Neural cell (in vitro differentiated cells): ENCODE results near the gene THADA. TPM values are rescaled to one million over a fixed set of nuclear protein-coding genes. Genes with fewer than 3 reads are reported as not detected.

Experiments
- H2AFZ ChIP-seq: fragments of 200-600, 300-800 bp; sonication (generic), shearing (Covaris generic); 2 replicates; pipeline ENCODE4 v1.6.0; 2014; ENCODE audit warnings: low read depth, mild to moderate bottlenecking, antibody characterized with exemption, low read length, moderate library complexity
- H3F3A ChIP-seq: fragments of 200-600 bp; shearing (Covaris generic); 2 replicates; pipeline ENCODE4 v1.6.1; 2016; ENCODE audit warnings: mild to moderate bottlenecking, moderate library complexity, mixed read lengths, antibody characterized with exemption, low read length; ENCODE audit not compliant: insufficient read depth, poor library complexity, severe bottlenecking
- H3K27ac ChIP-seq: fragments of 200-600, 300-800 bp; sonication (generic), shearing (Covaris generic); 2 replicates; pipeline ENCODE4 v1.5.1; 2014; ENCODE audit warnings: mild to moderate bottlenecking, low read length, moderate library complexity
- H3K27me3 ChIP-seq: fragments of 300-800, 200-600 bp; sonication (generic), shearing (Covaris generic); 2 replicates; pipeline ENCODE4 v1.6.0; 2014; ENCODE audit warnings: mild to moderate bottlenecking, low read depth, low read length, moderate library complexity; ENCODE audit not compliant: insufficient read depth
- H3K36me3 ChIP-seq: fragments of 300-800, 200-600 bp; sonication (generic), shearing (Covaris generic); 2 replicates; pipeline ENCODE4 v1.5.1; 2014; ENCODE audit warnings: mild to moderate bottlenecking, antibody characterized with exemption, low read length, moderate library complexity; ENCODE audit not compliant: insufficient read depth
- H3K4me2 ChIP-seq: fragments of 300-800, 200-600 bp; sonication (generic), shearing (Covaris generic); 2 replicates; pipeline ENCODE4 v1.6.0; 2014; ENCODE audit warnings: mild to moderate bottlenecking, low read length
- H3K4me3 ChIP-seq: fragments of 300-800, 200-600 bp; sonication (generic), shearing (Covaris generic); 2 replicates; pipeline ENCODE4 v1.5.1; 2014; ENCODE audit warnings: mild to moderate bottlenecking, low read length, moderate library complexity
- H3K79me2 ChIP-seq: fragments of 200-600 bp; shearing (Covaris generic); replicated peaks from 2 replicates; pipeline ENCODE4 v1.6.0; 2014; ENCODE audit warnings: mild to moderate bottlenecking, low read length, moderate library complexity; ENCODE audit not compliant: insufficient read depth
- H3K9ac ChIP-seq: fragments of 300-800, 200-600 bp; sonication (generic), shearing (Covaris generic); 2 replicates; pipeline ENCODE4 v1.6.1; 2016; ENCODE audit warnings: mild to moderate bottlenecking, low read length, mixed read lengths
- H3K9me2 ChIP-seq: fragments of 200-600 bp; shearing (Covaris generic); 2 replicates; pipeline ENCODE4 v1.6.1; 2016; ENCODE audit warnings: mild to moderate bottlenecking, low read length, mixed read lengths; ENCODE audit not compliant: insufficient read depth
- H3K9me3 ChIP-seq: fragments of 200-600, 300-800 bp; sonication (generic), shearing (Covaris generic); 2 replicates; pipeline ENCODE4 v1.6.1; 2016; ENCODE audit warnings: mild to moderate bottlenecking, mixed run types, low read length, moderate library complexity, mixed read lengths
- H4K20me1 ChIP-seq: fragments of 200-600 bp; shearing (Covaris generic); 2 replicates; pipeline ENCODE4 v1.6.1; 2016; ENCODE audit warnings: mild to moderate bottlenecking, mixed run types; ENCODE audit not compliant: insufficient read depth
- CTCF ChIP-seq: fragments of 450-650 bp; IDR thresholded peaks from 2 replicates; pipeline ENCODE4 v1.5.1; 2014; ENCODE audit warnings: antibody characterized with exemption, mild to moderate bottlenecking, moderate library complexity; ENCODE audit not compliant: poor library complexity, severe bottlenecking
- EP300 ChIP-seq: fragments of 450-650 bp; conservative IDR thresholded peaks from 2 replicates; pipeline ENCODE4 v1.6.1; 2014; ENCODE audit warnings: antibody characterized with exemption, mild to moderate bottlenecking, moderate library complexity; ENCODE audit not compliant: poor library complexity, severe bottlenecking
- EZH2 ChIP-seq: fragments of 200-600, 300-800 bp; shearing (Covaris generic), sonication (generic); IDR thresholded peaks from 2 replicates; pipeline ENCODE4 v1.6.1; 2014; ENCODE audit warnings: antibody characterized with exemption, low read length, borderline replicate concordance, mild to moderate bottlenecking; ENCODE audit not compliant: insufficient read depth, poor library complexity, severe bottlenecking
- MXI1 ChIP-seq: fragments of 450-650 bp; conservative IDR thresholded peaks from 2 replicates; pipeline ENCODE4 v1.6.1; 2014; ENCODE audit warnings: antibody characterized with exemption, mild to moderate bottlenecking; ENCODE audit not compliant: poor library complexity, severe bottlenecking
- POLR2AphosphoS5 ChIP-seq: IDR thresholded peaks from 2 replicates; pipeline ENCODE4 v1.6.1; 2012
- RAD21 ChIP-seq: fragments of 450-650 bp; conservative IDR thresholded peaks from 2 replicates; pipeline ENCODE4 v1.6.1; 2014; ENCODE audit warnings: antibody characterized with exemption, mild to moderate bottlenecking, moderate library complexity
- REST ChIP-seq: IDR thresholded peaks from 2 replicates; pipeline ENCODE4 v1.6.1; 2012; ENCODE audit warnings: borderline replicate concordance
- SMC3 ChIP-seq: fragments of 450-650 bp; conservative IDR thresholded peaks from 2 replicates; pipeline ENCODE4 v1.6.1; 2014; ENCODE audit warnings: antibody characterized with exemption, mild to moderate bottlenecking, moderate library complexity; ENCODE audit not compliant: poor library complexity
- TAF1 ChIP-seq: IDR thresholded peaks from 2 replicates; pipeline ENCODE4 v1.6.1; 2012; ENCODE audit warnings: low read depth
- polyA plus RNA-seq: library from polyadenylated mRNA; depleted of rRNA; stranded (reverse); fragments of >200 nt; gene quantifications from 2 replicates; pipeline ENCODE4 v1.2.3, GENCODE V29; 2014

Gene THADA
- polyA plus RNA-seq, 1 donor from 2014 or later, result 8.5 TPM

- TF ChIP-seq EZH2 (no peak), REST (no peak), CTCF (no peak), TAF1 (no peak), MXI1 (no peak), RAD21 (no peak)
- H3K79me2 ChIP-seq, result no peaks in the 10 kb centered on the region
- H3K9ac ChIP-seq, result no peak overlapping the region
- H3K27me3 ChIP-seq, result no peaks in the 10 kb centered on the region
- H3K27ac ChIP-seq, result no peak overlapping the region
- H2AFZ ChIP-seq, result no peak overlapping the region
- H3F3A ChIP-seq, result no peaks in the 10 kb centered on the region
- no peak overlapping the region for H3K4me2 ChIP-seq
- H4K20me1 ChIP-seq, result no peaks in the 10 kb centered on the region
- no peaks in the 10 kb centered on the region for H3K9me3 ChIP-seq
- no peaks in the 10 kb centered on the region for H3K36me3 ChIP-seq
- H3K9me2 ChIP-seq, result no peaks in the 10 kb centered on the region
- H3K4me3 ChIP-seq, result no peak overlapping the region
Measured at GRCh38 chr2:43333101-43333655, 262.7 kb downstream of the THADA start.

- H3F3A ChIP-seq, result no peaks in the 10 kb centered on the region
- H3K27me3 ChIP-seq, result no peaks in the 10 kb centered on the region
- TF ChIP-seq CTCF, result no peak
- TF ChIP-seq REST, result no peak
- no peak for TF ChIP-seq EP300
- no peak for TF ChIP-seq EZH2
- no peak for TF ChIP-seq MXI1
- no peak for TF ChIP-seq TAF1
- TF ChIP-seq POLR2AphosphoS5, result no peak
- no peak for TF ChIP-seq RAD21
- no peak for TF ChIP-seq SMC3
- H4K20me1 ChIP-seq, result no peaks in the 10 kb centered on the region
- no peaks in the 10 kb centered on the region for H3K79me2 ChIP-seq
- no peak overlapping the region for H3K9ac ChIP-seq
- H3K27ac ChIP-seq, result no peak overlapping the region
- no peaks in the 10 kb centered on the region for H3K9me2 ChIP-seq
- H3K4me3 ChIP-seq, result no peak overlapping the region
- H3K36me3 ChIP-seq, result no peaks in the 10 kb centered on the region
- no peak overlapping the region for H3K4me2 ChIP-seq
- H3K9me3 ChIP-seq, result no peaks in the 10 kb centered on the region
- no peak overlapping the region for H2AFZ ChIP-seq
Measured at GRCh38 chr2:43332653-43333052, 263.2 kb downstream of the THADA start.
